Cardiac muscle cell (in vitro differentiated cells and primary cell): ENCODE data around the gene PRKCZ. TPM values are rescaled to one million over a fixed set of nuclear protein-coding genes. Genes with fewer than 3 reads are reported as not detected.

Experiments used
- DNase-seq, 2 donors: peaks; one replicate each; pipeline versions ENCODE4 v3.0.0 to v3.0.0-alpha.2; 2010 to 2017; ENCODE audit warnings: low read depth in 1 of 2, low spot score in 1 of 2
- H3K27ac ChIP-seq: fragments of 200-600 bp; sonication (generic); 2 replicates; pipeline ENCODE4 v1.5.1; 2016
- H3K27me3 ChIP-seq: fragments of 200-600 bp; sonication (generic); 2 replicates; pipeline ENCODE4 v1.6.0; 2016; ENCODE audit warnings: control low read depth
- H3K36me3 ChIP-seq: fragments of 200-600 bp; sonication (generic); 2 replicates; pipeline ENCODE4 v1.5.1; 2016; ENCODE audit warnings: control low read depth
- H3K4me1 ChIP-seq: fragments of 200-600 bp; sonication (generic); 2 replicates; pipeline ENCODE4 v1.8.1; 2017; ENCODE audit warnings: low read depth, mild to moderate bottlenecking, mixed run types
- H3K4me3 ChIP-seq: fragments of 200-600 bp; sonication (generic); 2 replicates; pipeline ENCODE4 v1.5.1; 2016; ENCODE audit warnings: mild to moderate bottlenecking
- H3K9me3 ChIP-seq: fragments of 200-600 bp; sonication (generic); 2 replicates; pipeline ENCODE4 v1.5.1; 2017; ENCODE audit warnings: low read depth, mild to moderate bottlenecking, control low read depth
- CTCF ChIP-seq: IDR thresholded peaks from 2 replicates; pipeline ENCODE4 v1.5.1; 2012; ENCODE audit warnings: low read depth, mild to moderate bottlenecking, low read length
- polyA plus RNA-seq: library from polyadenylated mRNA; unstranded; fragments of >200 nt; fragmentation: Nextera tagmentation; extraction: Ambion mirVana; gene quantifications from 2 replicates; pipeline ENCODE4 v1.2.1, GENCODE V29; 2016
- total RNA-seq: library from RNA; depleted of rRNA; stranded (reverse); fragments of >200 nt; gene quantifications from 2 replicates; pipeline ENCODE4 v1.2.3, GENCODE V29; 2016

PRKCZ gene
- total and polyA plus RNA-seq, 2 experiments from 2014 or later = 44.6 to 50.9 TPM

DNA sequence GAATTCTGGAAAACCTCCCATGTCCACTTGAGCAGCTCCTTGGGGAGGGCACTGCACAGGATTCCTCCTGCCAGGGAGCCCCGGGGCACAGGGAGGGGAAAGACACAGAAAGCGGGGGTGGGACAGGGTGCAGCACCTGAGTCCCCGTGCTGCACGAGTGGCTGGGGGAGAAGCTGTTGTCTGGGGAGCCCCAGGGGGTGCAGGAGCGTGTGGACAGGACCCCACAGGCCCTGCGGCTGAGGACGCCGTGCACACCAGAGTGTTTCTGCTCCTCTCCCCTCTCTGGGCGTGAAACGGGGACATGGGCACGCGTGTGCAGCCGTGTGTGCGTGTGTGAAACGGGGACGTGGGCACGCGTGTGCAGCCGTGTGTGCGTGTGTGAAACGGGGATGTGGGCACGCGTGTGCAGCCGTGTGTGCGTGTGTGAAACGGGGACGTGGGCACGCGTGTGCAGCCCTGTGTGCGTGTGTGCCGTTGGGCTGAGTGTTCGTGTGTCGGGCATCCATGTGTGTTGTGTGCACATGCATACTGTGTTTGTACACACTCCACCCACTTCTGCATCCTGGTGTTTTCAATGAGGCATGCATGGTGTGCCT, 122.4 kb downstream of the PRKCZ start:
- DNase-seq = no peak
- no peak for TF ChIP-seq CTCF
- Histone ChIP-seq H3K36me3 (peaks cover 3% of the 10 kb centered on the region), H3K27me3 (no peaks in the 10 kb centered on the region), H3K4me1 (no peaks in the 10 kb centered on the region), H3K9me3 (no peaks in the 10 kb centered on the region), H3K27ac (no peak overlapping the region), H3K4me3 (no peak overlapping the region)

DNA sequence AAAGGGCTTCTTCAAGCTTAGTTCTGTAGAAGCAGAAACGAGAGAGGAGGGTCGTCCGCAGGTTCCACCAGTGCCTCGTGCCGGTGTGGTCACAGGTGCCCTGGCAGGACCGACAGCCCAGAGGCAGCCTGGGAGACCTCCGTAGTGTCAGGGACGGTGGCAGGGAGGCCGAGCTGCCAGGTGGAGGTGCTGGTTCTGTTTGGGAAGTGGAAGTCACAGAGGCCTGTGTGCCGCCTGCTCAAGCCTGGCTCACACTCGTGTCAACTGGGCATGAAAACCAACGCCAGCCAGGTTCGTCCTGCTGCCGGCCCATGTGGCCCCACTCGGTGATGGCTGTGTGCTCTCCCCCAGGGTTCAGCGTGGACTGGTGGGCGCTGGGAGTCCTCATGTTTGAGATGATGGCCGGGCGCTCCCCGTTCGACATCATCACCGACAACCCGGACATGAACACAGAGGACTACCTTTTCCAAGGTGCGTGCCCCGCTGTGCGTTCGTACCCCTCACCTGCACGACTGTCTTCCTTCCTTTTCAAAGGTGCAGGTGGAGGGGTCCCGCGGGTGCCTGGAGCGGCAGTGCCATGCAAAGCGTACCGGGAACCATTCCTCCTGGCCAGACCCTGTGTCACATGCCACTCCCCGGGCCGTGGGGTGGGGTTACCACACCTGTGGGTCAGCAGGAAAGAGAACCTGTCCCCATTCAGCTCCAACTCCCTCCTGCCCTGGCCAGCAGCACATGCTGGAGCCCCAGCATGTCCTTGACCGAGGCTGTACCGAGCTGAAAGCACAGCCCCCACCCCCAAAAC, 123.5 kb downstream of the PRKCZ start:
- Histone ChIP-seq H3K4me1 (no peaks in the 10 kb centered on the region), H3K27me3 (no peaks in the 10 kb centered on the region), H3K4me3 (no peak overlapping the region), H3K27ac (no peak overlapping the region), H3K9me3 (no peaks in the 10 kb centered on the region), H3K36me3 (peaks cover 3% of the 10 kb centered on the region)
- no peak for TF ChIP-seq CTCF
- no peak for DNase-seq

GRCh38 chr1:2174348-2175054, 124.3 kb downstream of the PRKCZ start:
- Histone ChIP-seq H3K4me3 (no peak overlapping the region), H3K27me3 (no peaks in the 10 kb centered on the region), H3K9me3 (no peaks in the 10 kb centered on the region), H3K36me3 (peaks cover 3% of the 10 kb centered on the region), H3K4me1 (no peaks in the 10 kb centered on the region), H3K27ac (no peak overlapping the region)
- TF ChIP-seq CTCF = peak; percentile 98
- peak; percentile 67 to 77 for DNase-seq

GRCh38 chr1:2175055-2175414, 124.8 kb downstream of the PRKCZ start:
- Histone ChIP-seq H3K4me1 (no peaks in the 10 kb centered on the region), H3K9me3 (no peaks in the 10 kb centered on the region), H3K36me3 (peaks cover 3% of the 10 kb centered on the region), H3K4me3 (no peak overlapping the region), H3K27me3 (no peaks in the 10 kb centered on the region), H3K27ac (no peak overlapping the region)
- DNase-seq = no peak
- no peak for TF ChIP-seq CTCF

DNA sequence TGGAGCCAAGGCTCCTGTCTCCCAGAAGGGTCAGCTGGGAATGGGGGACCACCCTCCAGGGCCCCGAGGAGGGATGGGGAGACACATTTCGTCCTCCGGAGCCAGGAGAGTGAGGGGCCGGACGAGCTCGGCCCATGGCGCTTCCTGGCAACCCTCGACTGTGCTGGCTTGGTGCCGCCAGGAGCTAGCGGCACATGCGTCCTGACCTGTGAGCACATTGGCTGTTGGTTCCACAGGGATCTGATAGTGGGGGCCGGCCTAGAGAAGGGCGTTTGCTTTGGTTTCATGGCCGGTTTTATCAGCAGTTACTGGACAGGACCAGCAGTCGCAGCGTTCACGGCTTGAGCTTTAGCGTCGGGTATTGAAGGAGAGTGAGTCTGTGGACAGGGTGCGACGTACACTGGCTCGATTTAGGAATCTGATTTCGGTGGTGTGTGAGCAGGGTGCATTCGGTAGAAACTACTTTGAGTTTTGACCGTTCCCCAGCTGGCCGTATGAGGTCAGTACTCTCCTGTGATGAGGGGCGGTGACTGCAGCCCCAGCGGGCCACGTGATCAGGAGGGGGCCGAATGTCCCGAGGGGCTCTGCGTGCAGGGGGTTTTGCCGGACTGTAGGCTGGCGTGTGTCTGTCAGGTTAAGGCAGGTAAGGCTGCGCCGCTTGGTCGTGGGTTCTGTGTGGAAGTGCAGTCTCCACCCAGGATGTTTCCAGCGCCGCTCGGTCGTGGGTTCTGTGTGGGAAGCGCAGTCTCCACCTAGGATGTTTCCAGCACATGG, 125.7 kb downstream of the PRKCZ start:
- no peaks in the 10 kb centered on the region for H3K27me3 ChIP-seq
- H3K27ac ChIP-seq = no peak overlapping the region
- TF ChIP-seq CTCF = no peak
- no peaks in the 10 kb centered on the region for H3K9me3 ChIP-seq
- no peak overlapping the region for H3K4me3 ChIP-seq
- no peaks in the 10 kb centered on the region for H3K4me1 ChIP-seq
- DNase-seq = no peak
- peaks cover 3% of the 10 kb centered on the region for H3K36me3 ChIP-seq
